ENCODE data around the gene MAP1LC3B2. TPM values are rescaled to one million over a fixed set of nuclear protein-coding genes. Genes with fewer than 3 reads are reported as not detected.

MAP1LC3B2 gene
- total and polyA plus RNA-seq, 2 of the 8 experiments (the other 6 are each of a cell fraction or from before 2014, with no cell fraction given) = 0.39 to 1.5 TPM

DNA sequence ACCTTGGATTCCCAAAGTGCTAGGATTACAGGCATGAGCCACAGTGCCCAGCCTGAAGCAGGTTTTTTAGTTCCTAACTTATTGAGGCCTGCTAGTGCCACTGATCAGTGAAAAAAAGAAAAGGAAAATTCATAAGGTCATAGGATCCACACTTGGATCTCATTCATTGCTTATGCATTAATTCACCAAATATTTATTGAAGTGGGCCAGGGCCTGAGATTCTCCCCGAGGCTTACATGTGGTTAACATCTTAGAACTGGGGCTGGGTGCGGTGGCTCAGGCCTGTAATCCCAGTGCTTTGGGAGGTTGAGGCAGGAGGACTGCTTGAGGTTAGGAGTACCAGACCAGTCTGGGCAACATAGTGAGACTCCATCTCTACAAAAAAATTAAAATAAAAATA is 29.5 kb upstream of the MAP1LC3B2 start:
- Histone ChIP-seq H4K91ac (replicated peaks; ENCODE audit: insufficient read length, low read length) (no peak overlapping the region), H2AK5ac (ENCODE audit: low read depth, low read length) (no peak overlapping the region), H4K20me1 (replicated peaks in 1 of 2; ENCODE audit: control insufficient read depth in 1 of 2, insufficient read depth in 2 of 2, low read length in 2 of 2) (no peaks in the 10 kb centered on the region), H3K56ac (replicated peaks; ENCODE audit: insufficient read length, low read depth, low read length) (no peak overlapping the region), H2BK20ac (ENCODE audit: low read length) (no peak overlapping the region), H3K27ac (ENCODE audit: low read depth, low read length) (no peak overlapping the region), H2AFZ (ENCODE audit: low read length) (no peak overlapping the region), H4K8ac (ENCODE audit: extremely low read depth, insufficient read depth, low read length) (no peak overlapping the region), H3K36me3 (ENCODE audit: control insufficient read depth in 2 of 4, insufficient read depth in 4 of 4, low read length in 3 of 4) (no peaks in the 10 kb centered on the region), H3K18ac (ENCODE audit: extremely low read depth, low read length) (no peak overlapping the region), H2BK15ac (ENCODE audit: low read length) (no peak overlapping the region), H3K23ac (ENCODE audit: insufficient read length) (no peak overlapping the region), H3K14ac (ENCODE audit: insufficient read length) (no peak overlapping the region), H3K23me2 (ENCODE audit: low read depth, low read length) (peaks cover 17% of the 10 kb centered on the region), H3K4me1 (replicated peaks in 1 of 4; ENCODE audit: control insufficient read depth in 3 of 4, insufficient read depth in 4 of 4, low read length in 3 of 4) (peaks cover 4 to 19% (median 8%) of the 10 kb centered on the region in 4 experiments), H3K79me2 (ENCODE audit: control insufficient read depth in 1 of 2, insufficient read depth in 2 of 2, low read length in 2 of 2) (no peaks in the 10 kb centered on the region), H3K4me3 (ENCODE audit: extremely low read depth in 1 of 4, insufficient read depth in 2 of 4, low read depth in 3 of 4, low read length in 4 of 4) (no peak overlapping the region), H3K9ac (replicated peaks in 1 of 4; ENCODE audit: extremely low read depth in 1 of 4, low read depth in 3 of 4, low read length in 3 of 4) (no peak overlapping the region), H3K27me3 (replicated peaks in 1 of 4; ENCODE audit: control insufficient read depth in 3 of 4, extremely low read depth in 1 of 4, insufficient read depth in 3 of 4, low read length in 3 of 4) (peaks cover 0 to 3% (median 0%) of the 10 kb centered on the region in 4 experiments; a peak in 4 of 7 replicates), H2BK5ac (ENCODE audit: low read depth, low read length) (no peak overlapping the region), H2BK120ac (replicated peaks; ENCODE audit: low read depth, low read length) (no peak overlapping the region), H4K5ac (ENCODE audit: insufficient read length, low read depth, low read length) (no peak overlapping the region), H2BK12ac (ENCODE audit: low read depth, low read length) (no peak overlapping the region), H3K9me3 (ENCODE audit: insufficient read depth in 2 of 2, low read depth in 1 of 2, low read length in 1 of 2) (no peaks in the 10 kb centered on the region), H3K4me2 (ENCODE audit: insufficient read depth in 1 of 2, low read depth in 2 of 2, low read length in 2 of 2) (no peak overlapping the region), H3K4ac (replicated peaks; ENCODE audit: insufficient read length, low read depth, low read length) (no peak overlapping the region), H3K79me1 (ENCODE audit: low read depth, low read length) (no peaks in the 10 kb centered on the region)
- ChIA-PET POLR2A (ENCODE audit: partially characterized antibody) (no interaction called here), CTCF (ENCODE audit: partially characterized antibody) (interaction anchor here (2.0 kb wide), 1 partner anchor 20 kb away, joined by 5 read pairs; no protein-coding TSS in a partner anchor)
- DNase-seq (ENCODE audit: low read depth in 1 of 2, low spot score in 2 of 2) (no peak), FAIRE-seq (no peak)
- WGBS, 2 experiments (ENCODE audit: extremely low coverage in 1 of 2, insufficient coverage in 1 of 2, insufficient read length in 1 of 2, insufficient replicate concordance in 2 of 2, low coverage in 1 of 2, low lambda C conversion rate in 2 of 2, missing lambda C conversion rate in 1 of 2) = 96% methylated on average over 2 of the region's 2 CpGs; no CpG with 5 or more reads in 1 of the 2 experiments
- TF ChIP-seq KDM5A (IDR thresholded peaks at IDR 0.05; ENCODE audit: low read length) (no peak), RXRA (IDR thresholded peaks at IDR 0.05; ENCODE audit: insufficient read depth, low read depth, low read length) (no peak), GABPA (IDR thresholded peaks at IDR 0.05; ENCODE audit: borderline replicate concordance, insufficient read depth, low read length) (no peak), ZNF274 (IDR thresholded peaks at IDR 0.05; ENCODE audit: borderline replicate concordance, extremely low read depth, low read length) (no peak), SIN3A (conservative IDR thresholded peaks at IDR 0.05 in 1 of 2, IDR thresholded peaks at IDR 0.05 in 1 of 2; ENCODE audit: low read depth in 1 of 2, low read length in 2 of 2) (no peak), SUZ12 (IDR thresholded peaks at IDR 0.05; ENCODE audit: low read length) (no peak), RBBP5 (IDR thresholded peaks at IDR 0.05; ENCODE audit: borderline replicate concordance, low read depth, low read length) (no peak)

Measured in H1 (cell line).